ENCODE measurements around the gene P2RY12. TPM values are rescaled to one million over a fixed set of nuclear protein-coding genes. Genes with fewer than 3 reads are reported as not detected.

The P2RY12 gene
- total RNA-seq, 1 donor from 2014 or later = not detected

GRCh38 chr3:151402349-151402748, 17.8 kb upstream of the P2RY12 start:
- TF ChIP-seq CTCF (conservative IDR thresholded peaks at IDR 0.05) = no peak
- no peak for DNase-seq (ENCODE audit: extremely low spot score, unreplicated experiment)
- Mint-ChIP-seq H3K4me3 (no peak overlapping the region), H3K27ac (no peak overlapping the region), H3K36me3 (peaks cover 3% of the 10 kb centered on the region), H3K4me1 (ENCODE audit: unreplicated experiment) (peaks cover 8% of the 10 kb centered on the region), H3K9me3 (no peaks in the 10 kb centered on the region), H3K27me3 (no peaks in the 10 kb centered on the region)

GRCh38 chr3:151400341-151400740, 15.8 kb upstream of the P2RY12 start:
- no peak overlapping the region for H3K4me3 Mint-ChIP-seq
- H3K4me1 Mint-ChIP-seq (ENCODE audit: unreplicated experiment) = peaks cover 8% of the 10 kb centered on the region
- TF ChIP-seq CTCF (conservative IDR thresholded peaks at IDR 0.05) = no peak
- DNase-seq (ENCODE audit: extremely low spot score, unreplicated experiment) = no peak
- H3K27ac Mint-ChIP-seq = no peak overlapping the region
- H3K9me3 Mint-ChIP-seq = no peaks in the 10 kb centered on the region
- no peaks in the 10 kb centered on the region for H3K27me3 Mint-ChIP-seq
- H3K36me3 Mint-ChIP-seq = no peaks in the 10 kb centered on the region

GRCh38 chr3:151398895-151399294, 14.3 kb upstream of the P2RY12 start:
- Mint-ChIP-seq H3K4me1 (ENCODE audit: unreplicated experiment) (peaks cover 8% of the 10 kb centered on the region), H3K27ac (no peak overlapping the region), H3K36me3 (no peaks in the 10 kb centered on the region), H3K9me3 (no peaks in the 10 kb centered on the region), H3K27me3 (no peaks in the 10 kb centered on the region), H3K4me3 (no peak overlapping the region)
- TF ChIP-seq CTCF (conservative IDR thresholded peaks at IDR 0.05) = no peak
- no peak for DNase-seq (ENCODE audit: extremely low spot score, unreplicated experiment)

GRCh38 chr3:151395806-151396205, 11.3 kb upstream of the P2RY12 start:
- peaks cover 4% of the 10 kb centered on the region for H3K4me1 Mint-ChIP-seq (ENCODE audit: unreplicated experiment)
- no peaks in the 10 kb centered on the region for H3K9me3 Mint-ChIP-seq
- H3K36me3 Mint-ChIP-seq = peaks cover 3% of the 10 kb centered on the region
- no peak for TF ChIP-seq CTCF (conservative IDR thresholded peaks at IDR 0.05)
- no peaks in the 10 kb centered on the region for H3K27me3 Mint-ChIP-seq
- DNase-seq (ENCODE audit: extremely low spot score, unreplicated experiment) = no peak
- H3K4me3 Mint-ChIP-seq = no peak overlapping the region
- no peak overlapping the region for H3K27ac Mint-ChIP-seq

- TF ChIP-seq CTCF (conservative IDR thresholded peaks at IDR 0.05) = no peak
- H3K27me3 Mint-ChIP-seq = no peaks in the 10 kb centered on the region
- no peak for DNase-seq (ENCODE audit: extremely low spot score, unreplicated experiment)
- no peaks in the 10 kb centered on the region for H3K9me3 Mint-ChIP-seq
- no peak overlapping the region for H3K4me3 Mint-ChIP-seq
- peaks cover 6% of the 10 kb centered on the region for H3K36me3 Mint-ChIP-seq
- no peaks in the 10 kb centered on the region for H3K4me1 Mint-ChIP-seq (ENCODE audit: unreplicated experiment)
- no peak overlapping the region for H3K27ac Mint-ChIP-seq
These were observed 10.1 kb upstream of the P2RY12 start for GRCh38 chr3:151394611-151395010.

GRCh38 chr3:151393941-151394340, 9.4 kb upstream of the P2RY12 start:
- Mint-ChIP-seq H3K27ac (no peak overlapping the region), H3K9me3 (no peaks in the 10 kb centered on the region), H3K36me3 (peaks cover 7% of the 10 kb centered on the region), H3K4me3 (no peak overlapping the region), H3K27me3 (no peaks in the 10 kb centered on the region), H3K4me1 (ENCODE audit: unreplicated experiment) (no peaks in the 10 kb centered on the region)
- DNase-seq (ENCODE audit: extremely low spot score, unreplicated experiment) = no peak
- no peak for TF ChIP-seq CTCF (conservative IDR thresholded peaks at IDR 0.05)
